ENCODE results near the gene ECSIT.
A peak's percentile ranks its signal among the peaks of the same experiment; 100 is the strongest.
"Not testable (repeated sequence)": the region's sequence is repeated elsewhere in the genome, so short reads cannot be mapped to it uniquely, and the experiment has no call there.

The ECSIT gene

DNA sequence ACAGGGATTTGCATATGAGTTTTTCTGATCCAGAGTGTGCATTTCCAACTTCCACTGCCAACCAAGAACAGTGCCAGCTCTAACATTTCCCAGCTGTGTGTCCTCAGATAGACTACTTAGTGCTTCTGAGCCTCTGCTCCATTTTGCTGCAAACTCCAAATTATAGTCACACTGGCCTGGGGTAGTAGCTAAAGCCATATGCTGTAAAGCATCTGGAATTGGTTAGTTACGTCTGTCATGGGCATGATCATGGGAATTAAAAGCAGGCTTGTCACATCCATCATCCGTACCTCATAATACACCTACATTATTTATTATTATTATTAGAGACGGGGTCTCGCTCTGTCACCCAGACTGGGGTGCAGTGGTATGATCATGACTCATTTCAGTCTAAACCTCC, 55.2 kb downstream of the ECSIT start:
- TF ChIP-seq, protein P1, sequence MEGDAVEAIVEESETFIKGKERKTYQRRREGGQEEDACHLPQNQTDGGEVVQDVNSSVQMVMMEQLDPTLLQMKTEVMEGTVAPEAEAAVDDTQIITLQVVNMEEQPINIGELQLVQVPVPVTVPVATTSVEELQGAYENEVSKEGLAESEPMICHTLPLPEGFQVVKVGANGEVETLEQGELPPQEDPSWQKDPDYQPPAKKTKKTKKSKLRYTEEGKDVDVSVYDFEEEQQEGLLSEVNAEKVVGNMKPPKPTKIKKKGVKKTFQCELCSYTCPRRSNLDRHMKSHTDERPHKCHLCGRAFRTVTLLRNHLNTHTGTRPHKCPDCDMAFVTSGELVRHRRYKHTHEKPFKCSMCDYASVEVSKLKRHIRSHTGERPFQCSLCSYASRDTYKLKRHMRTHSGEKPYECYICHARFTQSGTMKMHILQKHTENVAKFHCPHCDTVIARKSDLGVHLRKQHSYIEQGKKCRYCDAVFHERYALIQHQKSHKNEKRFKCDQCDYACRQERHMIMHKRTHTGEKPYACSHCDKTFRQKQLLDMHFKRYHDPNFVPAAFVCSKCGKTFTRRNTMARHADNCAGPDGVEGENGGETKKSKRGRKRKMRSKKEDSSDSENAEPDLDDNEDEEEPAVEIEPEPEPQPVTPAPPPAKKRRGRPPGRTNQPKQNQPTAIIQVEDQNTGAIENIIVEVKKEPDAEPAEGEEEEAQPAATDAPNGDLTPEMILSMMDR (IDR thresholded peaks at IDR 0.05; ENCODE audit: insufficient read depth, missing control alignments): no peak
- DNase-seq (ENCODE audit: insufficient read length, low spot score): no peak
- no peak for FAIRE-seq

DNA sequence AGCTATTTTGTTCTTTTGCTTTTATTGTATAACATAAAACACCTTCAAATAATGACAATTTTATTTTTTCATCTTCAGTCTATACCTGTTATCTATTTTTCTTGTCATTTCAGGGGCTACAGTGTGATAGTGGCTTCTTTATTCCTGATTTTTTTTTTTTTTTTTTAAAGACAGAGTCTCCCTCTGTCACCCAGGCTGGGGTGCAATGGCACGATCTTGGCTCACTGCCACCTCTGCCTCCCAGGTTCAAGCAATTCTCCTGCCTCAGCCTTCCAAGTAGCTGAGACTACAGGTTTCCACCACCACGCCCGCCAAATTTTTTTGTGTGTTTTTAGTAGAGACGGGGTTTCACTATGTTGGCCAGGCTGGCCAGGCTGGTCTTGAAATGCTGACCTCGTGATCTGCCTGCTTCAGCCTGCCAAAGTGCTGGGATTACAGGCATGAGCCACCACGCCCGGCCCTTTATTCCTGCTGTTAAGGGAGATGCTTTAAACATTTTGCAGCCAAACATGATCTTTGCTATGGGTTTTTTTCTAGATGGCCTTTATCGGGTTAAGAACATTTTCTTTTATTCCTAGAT, 60.6 kb downstream of the ECSIT start:
- not testable (repeated sequence) for FAIRE-seq; DNase-seq (ENCODE audit: insufficient read length, low spot score)

DNA sequence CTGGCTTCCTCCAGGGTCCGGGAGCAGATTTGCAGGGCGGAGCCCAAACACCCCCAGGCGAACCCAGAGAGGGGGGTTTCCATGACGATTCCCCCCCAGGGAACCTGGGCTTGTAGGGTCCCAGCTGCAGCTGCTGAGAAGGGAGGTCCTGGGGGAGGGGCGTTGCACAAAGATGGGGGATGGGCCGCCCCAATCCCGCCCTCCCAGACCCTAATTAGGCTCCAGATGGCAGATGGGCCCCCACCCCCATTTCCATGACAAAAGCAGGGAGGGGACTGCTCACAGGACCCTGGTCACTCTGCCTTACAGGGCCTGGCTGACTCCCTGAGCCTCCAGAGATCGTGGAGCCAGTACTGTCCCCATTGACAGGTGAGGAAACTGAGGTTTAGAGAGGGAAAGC, 63.3 kb downstream of the ECSIT start:
- no peak for DNase-seq (ENCODE audit: insufficient read length, low spot score)
- FAIRE-seq: no peak
- TF ChIP-seq, protein P1 (IDR thresholded peaks at IDR 0.05; ENCODE audit: insufficient read depth, missing control alignments): no peak

DNA sequence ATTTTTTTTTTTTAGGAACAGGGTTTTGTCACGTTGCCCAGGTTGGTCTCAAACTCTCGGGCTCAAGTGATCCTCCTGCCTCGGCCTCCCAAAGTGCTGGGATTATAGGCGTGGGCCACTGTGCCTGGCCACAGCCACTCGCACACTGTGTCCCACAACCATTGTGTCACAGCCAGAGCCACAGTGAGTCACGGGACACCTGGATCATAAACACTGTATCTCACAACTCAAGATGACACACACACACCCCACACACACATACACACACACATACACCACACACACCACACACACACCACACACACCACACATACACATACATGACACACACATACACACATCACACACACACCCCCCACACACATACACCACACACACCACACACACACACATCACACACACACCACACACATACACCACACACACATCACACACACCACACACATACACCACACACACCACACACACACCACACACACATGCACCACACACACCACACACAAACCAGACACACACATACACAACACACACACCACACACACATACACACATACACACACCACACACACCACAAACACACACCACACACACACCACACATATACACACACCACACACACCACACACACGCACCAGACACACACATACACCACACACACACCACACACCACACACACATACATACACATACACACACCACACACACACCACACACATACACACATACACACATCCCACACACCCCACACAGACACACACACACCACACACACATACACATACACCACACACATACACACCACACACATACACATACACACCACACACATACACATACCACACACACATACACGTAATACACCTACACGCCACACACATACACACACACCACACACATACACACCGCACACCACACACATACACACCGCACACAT, 64.3 kb downstream of the ECSIT start:
- no peak for FAIRE-seq
- DNase-seq (ENCODE audit: insufficient read length, low spot score): no peak
- TF ChIP-seq, protein P1 (IDR thresholded peaks at IDR 0.05; ENCODE audit: insufficient read depth, missing control alignments): no peak

DNA sequence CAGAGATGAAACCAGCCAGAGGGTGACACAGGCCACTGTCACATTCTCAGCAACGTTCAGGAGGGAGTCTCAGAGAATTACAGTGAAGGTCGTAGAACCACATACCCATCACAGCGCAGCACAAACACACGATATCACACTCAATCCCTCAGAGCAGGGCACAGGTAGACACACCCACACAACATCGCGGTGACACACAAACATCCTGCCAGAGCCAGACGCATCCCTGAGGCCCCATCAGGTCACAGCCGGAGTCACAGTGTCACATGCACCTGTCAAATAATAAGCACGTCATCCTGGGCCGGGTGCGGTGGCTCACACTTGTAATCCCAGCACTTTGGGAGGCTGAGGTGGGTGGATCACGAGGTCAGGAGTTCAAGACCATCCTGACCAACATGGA, 65.5 kb downstream of the ECSIT start:
- TF ChIP-seq, protein P1 (IDR thresholded peaks at IDR 0.05; ENCODE audit: insufficient read depth, missing control alignments): no peak
- no peak for FAIRE-seq
- no peak for DNase-seq (ENCODE audit: insufficient read length, low spot score)

DNA sequence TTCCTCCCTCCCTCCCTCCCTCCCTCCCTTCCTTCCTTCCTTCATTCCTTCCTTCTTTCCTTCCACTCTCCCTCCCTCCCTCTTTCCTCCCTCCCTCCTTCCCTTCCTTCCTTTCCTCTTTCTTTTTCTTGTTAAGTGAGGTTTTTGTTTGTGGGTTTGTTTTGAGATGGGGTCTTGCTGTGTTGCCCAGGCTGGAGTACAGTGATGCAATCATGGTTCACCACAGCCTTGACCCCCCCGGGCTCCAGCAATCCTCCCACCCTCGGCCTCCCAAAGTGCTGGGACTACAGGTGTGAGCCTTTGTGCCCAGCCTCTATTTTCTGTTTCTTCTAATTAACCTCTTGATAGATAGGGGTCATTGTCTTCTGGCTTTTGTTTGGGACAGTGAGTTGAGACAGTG, 67.5 kb downstream of the ECSIT start:
- DNase-seq (ENCODE audit: insufficient read length, low spot score) (no peak), FAIRE-seq (no peak)
- TF ChIP-seq, protein P1 (IDR thresholded peaks at IDR 0.05; ENCODE audit: insufficient read depth, missing control alignments): no peak

DNA sequence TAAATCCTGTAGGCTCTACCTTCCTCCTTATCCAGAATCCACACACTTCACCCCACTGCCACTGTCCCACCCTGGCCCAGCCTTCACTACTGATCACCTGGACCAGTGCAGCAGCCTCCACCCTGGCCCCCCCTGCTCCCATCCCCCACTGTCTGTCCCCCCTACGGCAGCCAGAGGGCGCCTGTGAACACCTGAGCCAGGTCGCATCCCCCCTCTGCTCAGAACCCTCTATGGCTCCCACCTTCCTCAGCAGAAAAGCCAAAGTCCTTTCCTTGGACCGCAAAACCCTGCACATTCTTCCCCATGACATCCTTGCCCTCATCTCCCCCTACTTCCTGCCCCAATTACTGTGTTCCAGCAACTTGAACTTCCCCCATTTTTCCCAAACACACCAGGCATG, 68.7 kb downstream of the ECSIT start:
- FAIRE-seq: no peak
- DNase-seq (ENCODE audit: insufficient read length, low spot score): no peak
- TF ChIP-seq, protein P1 (IDR thresholded peaks at IDR 0.05; ENCODE audit: insufficient read depth, missing control alignments): peak; percentile 27

DNA sequence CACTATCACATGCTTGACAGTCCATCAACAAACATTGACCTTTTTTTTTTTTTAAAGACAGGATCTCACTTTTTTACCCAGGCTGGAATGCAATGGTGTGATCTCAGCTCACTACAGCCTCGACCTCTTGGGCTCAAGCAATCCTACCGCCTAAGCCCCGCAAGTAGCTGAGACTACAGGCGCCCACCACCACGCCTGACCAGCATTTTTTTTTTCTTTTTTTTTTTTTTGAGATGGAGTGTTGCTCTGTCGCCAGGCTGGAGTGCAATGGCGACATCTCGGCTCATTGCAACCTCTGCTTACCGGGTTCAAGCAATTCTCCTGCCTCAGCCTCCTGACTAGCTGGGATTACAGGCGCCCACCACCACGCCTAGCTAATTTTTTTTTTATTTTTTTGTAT, 70.0 kb downstream of the ECSIT start:
- not testable (repeated sequence) for DNase-seq (ENCODE audit: insufficient read length, low spot score); FAIRE-seq
